IMR-90 (cell line): ENCODE data around the gene TRAT1. TPM values are rescaled to one million over a fixed set of nuclear protein-coding genes. Genes with fewer than 3 reads are reported as not detected.

Source experiments
- ATAC-seq: fragments of 200-7000 bp; cut with Tn5 transposase; 2 replicates; pipeline ENCODE4 v1.9.1; 2020; ENCODE audit warnings: low read depth, mild to moderate bottlenecking, moderate library complexity
- BruUV-seq: library from RNA; stranded (reverse); fragments of 400-500 nt; replicated peaks from 2 replicates; lab custom pipeline; 2021; lab: Mats Ljungman, UMichigan
- CTCF ChIA-PET: fragments of 300-600 bp; formaldehyde crosslinking; extraction: SDS; loops from one replicate; lab custom pipeline; 2021; ENCODE audit warnings: antibody characterized with exemption; lab: Yijun Ruan, JAX
- POLR2A ChIA-PET: fragments of 300-600 bp; sonication (Branson Sonifier 250); formaldehyde crosslinking; loops from one replicate; lab custom pipeline; 2022; ENCODE audit warnings: antibody characterized with exemption; ENCODE audit not compliant: unreplicated experiment; lab: Charles Lee
- DNase-seq: peaks from one replicate; pipeline ENCODE4 v3.0.0; 2013
- H2AFZ ChIP-seq: replicated peaks from 2 replicates; pipeline ENCODE3; 2013; ENCODE audit warnings: low read length, mild to moderate bottlenecking; ENCODE audit not compliant: poor library complexity
- H2AK5ac ChIP-seq: 2 replicates; pipeline ENCODE4 v1.6.1; 2013; ENCODE audit warnings: low read depth, low read length, inconsistent platforms
- H2AK9ac ChIP-seq: replicated peaks from 2 replicates; pipeline ENCODE3; 2013; ENCODE audit warnings: mild to moderate bottlenecking, low read depth, low read length, moderate library complexity; ENCODE audit not compliant: poor library complexity
- H2BK120ac ChIP-seq: 2 replicates; pipeline ENCODE4 v1.6.1; 2013; ENCODE audit warnings: low read depth, low read length, inconsistent platforms
- H2BK15ac ChIP-seq: 3 replicates; pipeline ENCODE4 v1.6.1; 2013; ENCODE audit warnings: low read depth, low read length, inconsistent platforms
- H2BK20ac ChIP-seq: 2 replicates; pipeline ENCODE4 v1.6.1; 2013; ENCODE audit warnings: low read depth, mild to moderate bottlenecking, inconsistent platforms, low read length, moderate library complexity
- H2BK5ac ChIP-seq: 2 replicates; pipeline ENCODE4 v1.6.1; 2013; ENCODE audit warnings: mild to moderate bottlenecking, low read depth, low read length, inconsistent platforms; ENCODE audit not compliant: poor library complexity, severe bottlenecking
- H3K14ac ChIP-seq: replicated peaks from 2 replicates; pipeline ENCODE4 v1.6.1; 2013; ENCODE audit warnings: low read depth, low read length, inconsistent platforms
- H3K18ac ChIP-seq: 2 replicates; pipeline ENCODE4 v1.6.1; 2013; ENCODE audit warnings: low read depth, low read length, control low read depth
- H3K23ac ChIP-seq: 2 replicates; pipeline ENCODE4 v1.6.1; 2013; ENCODE audit warnings: low read depth, low read length, inconsistent platforms
- H3K27ac ChIP-seq: 2 replicates; pipeline ENCODE4 v1.5.1; 2013; ENCODE audit warnings: mild to moderate bottlenecking, control low read depth, low read length; ENCODE audit not compliant: insufficient read depth
- H3K27me3 ChIP-seq: 2 replicates; pipeline ENCODE4 v1.6.1; 2013; ENCODE audit warnings: low read length; ENCODE audit not compliant: control insufficient read depth, insufficient read depth
- H3K36me3 ChIP-seq: 2 replicates; pipeline ENCODE4 v1.6.1; 2013; ENCODE audit warnings: low read length, mixed read lengths; ENCODE audit not compliant: control insufficient read depth, insufficient read depth
- H3K4ac ChIP-seq: 2 replicates; pipeline ENCODE4 v1.6.1; 2013; ENCODE audit warnings: low read depth, low read length, inconsistent platforms
- H3K4me1 ChIP-seq: 2 replicates; pipeline ENCODE4 v1.6.1; 2013; ENCODE audit warnings: low read length, mixed read lengths; ENCODE audit not compliant: control insufficient read depth, insufficient read depth
- H3K4me2 ChIP-seq: 2 replicates; pipeline ENCODE4 v1.6.1; 2013; ENCODE audit warnings: low read depth, mild to moderate bottlenecking, control low read depth, low read length, moderate library complexity
- H3K4me3 ChIP-seq: 2 replicates; pipeline ENCODE4 v1.5.1; 2013; ENCODE audit warnings: low read depth, mild to moderate bottlenecking, control low read depth, low read length, moderate library complexity; ENCODE audit not compliant: insufficient read depth
- H3K56ac ChIP-seq: 2 replicates; pipeline ENCODE4 v1.6.1; 2013; ENCODE audit warnings: low read length, inconsistent platforms; ENCODE audit not compliant: insufficient read depth; ENCODE audit errors: extremely low read depth
- H3K79me1 ChIP-seq, 2 experiments: 2 replicates each; pipeline ENCODE4 v1.6.1; 2013; ENCODE audit warnings: low read length in 2 of 2, inconsistent platforms in 1 of 2, low read depth in 1 of 2
- H3K9ac ChIP-seq: 2 replicates; pipeline ENCODE4 v1.6.1; 2013; ENCODE audit warnings: low read depth, low read length, control low read depth
- H3K9me1 ChIP-seq: 2 replicates; pipeline ENCODE4 v1.6.1; 2013; ENCODE audit warnings: low read length, inconsistent platforms; ENCODE audit not compliant: insufficient read depth
- H3K9me3 ChIP-seq: 2 replicates; pipeline ENCODE4 v1.6.1; 2013; ENCODE audit warnings: low read length; ENCODE audit not compliant: control insufficient read depth, insufficient read depth
- H4K20me1 ChIP-seq: 2 replicates; pipeline ENCODE4 v1.6.1; 2013; ENCODE audit warnings: low read length, inconsistent platforms; ENCODE audit not compliant: insufficient read depth
- H4K5ac ChIP-seq: 2 replicates; pipeline ENCODE4 v1.6.1; 2013; ENCODE audit warnings: mild to moderate bottlenecking, low read depth, low read length, control low read depth
- H4K8ac ChIP-seq, 2 experiments: 2 replicates each; pipeline ENCODE4 v1.6.1; 2013; ENCODE audit warnings: low read depth in 2 of 2, low read length in 2 of 2, control low read depth in 1 of 2, inconsistent platforms in 1 of 2
- H4K91ac ChIP-seq: 2 replicates; pipeline ENCODE4 v1.6.1; 2013; ENCODE audit warnings: low read depth, low read length, inconsistent platforms; ENCODE audit not compliant: insufficient read depth
- BHLHE40 ChIP-seq: fragments of 150-350 bp; IDR thresholded peaks from 2 replicates; pipeline ENCODE4 v1.6.1; 2016; ENCODE audit warnings: mild to moderate bottlenecking, low read depth, low read length
- CEBPB ChIP-seq: IDR thresholded peaks from 2 replicates; pipeline ENCODE4 v1.6.1; 2012; ENCODE audit warnings: low read depth, low read length, improper control_type of control experiment
- CHD1 ChIP-seq: IDR thresholded peaks from 2 replicates; pipeline ENCODE4 v1.6.1; 2012; ENCODE audit warnings: low read depth, low read length, improper control_type of control experiment
- CTCF ChIP-seq: conservative IDR thresholded peaks from 2 replicates; pipeline ENCODE4 v1.5.1; 2012; ENCODE audit warnings: mild to moderate bottlenecking, low read depth, low read length, improper control_type of control experiment
- ELK1 ChIP-seq: fragments of 150-350 bp; IDR thresholded peaks from 2 replicates; pipeline ENCODE4 v1.6.1; 2016; ENCODE audit warnings: low read depth, mild to moderate bottlenecking, low read length, moderate library complexity, borderline replicate concordance
- FOS ChIP-seq: fragments of 150-350 bp; IDR thresholded peaks from 2 replicates; pipeline ENCODE4 v1.6.1; 2016; ENCODE audit warnings: low read depth, low read length
- MAFK ChIP-seq: IDR thresholded peaks from 2 replicates; pipeline ENCODE4 v1.6.1; 2012; ENCODE audit warnings: low read depth, low read length, improper control_type of control experiment
- MAZ ChIP-seq: IDR thresholded peaks from 2 replicates; pipeline ENCODE4 v1.6.1; 2012; ENCODE audit warnings: low read depth, mild to moderate bottlenecking, low read length, improper control_type of control experiment, moderate library complexity, borderline replicate concordance
- MXI1 ChIP-seq: IDR thresholded peaks from 2 replicates; pipeline ENCODE4 v1.6.1; 2012; ENCODE audit warnings: low read depth, mild to moderate bottlenecking, low read length, moderate library complexity, borderline replicate concordance
- NFE2L2 ChIP-seq: fragments of 150-350 bp; IDR thresholded peaks from 2 replicates; pipeline ENCODE4 v1.6.1; 2016; ENCODE audit warnings: low read depth, mild to moderate bottlenecking, low read length
- POLR2A ChIP-seq: IDR thresholded peaks from 2 replicates; pipeline ENCODE4 v1.6.1; 2012; ENCODE audit warnings: mild to moderate bottlenecking, low read depth, low read length
- RAD21 ChIP-seq: IDR thresholded peaks from 2 replicates; pipeline ENCODE4 v1.6.1; 2012; ENCODE audit warnings: low read length, improper control_type of control experiment
- RCOR1 ChIP-seq: IDR thresholded peaks from 2 replicates; pipeline ENCODE4 v1.6.1; 2012; ENCODE audit warnings: mild to moderate bottlenecking, low read length, improper control_type of control experiment; ENCODE audit not compliant: insufficient replicate concordance
- RFX5 ChIP-seq: IDR thresholded peaks from 2 replicates; pipeline ENCODE4 v1.8.0; 2012; ENCODE audit warnings: low read depth, mild to moderate bottlenecking, low read length, moderate library complexity
- SMC3 ChIP-seq: fragments of 150-350 bp; IDR thresholded peaks from 2 replicates; pipeline ENCODE4 v1.6.1; 2016; ENCODE audit warnings: low read depth, mild to moderate bottlenecking, antibody characterized with exemption, low read length, moderate library complexity
- USF2 ChIP-seq: fragments of 150-350 bp; IDR thresholded peaks from 2 replicates; pipeline ENCODE4 v1.6.1; 2017; ENCODE audit warnings: mild to moderate bottlenecking, antibody characterized with exemption, low read length, low read depth
- WGBS, 2 experiments: methylation state at CpG; one replicate each; pipeline versions ENCODE4 v1.1.5 to v1.1.7; 2013; ENCODE audit warnings: missing lambda C conversion rate in 2 of 2; ENCODE audit not compliant: insufficient read length in 1 of 2; ENCODE audit errors: extremely low coverage in 2 of 2; 5-methylcytosine and 5-hydroxymethylcytosine counted together
- dilution Hi-C: fragments of 300-500 bp; cut with HindIII; formaldehyde crosslinking; loops from one replicate; pipeline ENCODE4 v1.14.3; 2018; ENCODE audit warnings: low sequenced_read_pairs; ENCODE audit not compliant: unreplicated experiment
- in situ Hi-C: fragments of 300-500 bp; cut with MboI; formaldehyde crosslinking; loops from 3 replicates; pipeline ENCODE4 v1.14.3; 2019; ENCODE audit warnings: low sequenced_read_pairs, inconsistent platforms, mixed read lengths
- intact Hi-C: fragments of 100-400 bp; cut with micrococcal nuclease; formaldehyde crosslinking; loops from 2 replicates; pipeline ENCODE4 v1.10.0; 2022
- polyA plus RNA-seq, 3 experiments: library from polyadenylated mRNA; depleted of rRNA; stranded (reverse); fragments of >200 nt; gene quantifications; 2 replicates each; pipeline ENCODE4 v1.2.3, GENCODE V29; 2012; ENCODE audit warnings: low replicate concordance in 1 of 3
- total RNA-seq: library from RNA; depleted of rRNA; stranded (reverse); fragments of >200 nt; gene quantifications from 2 replicates; pipeline ENCODE4 v1.2.3, GENCODE V29; 2012

Gene TRAT1
- total and polyA plus RNA-seq, 2 of the 4 experiments (the other 2 are of a cell fraction): not detected

- POLR2A ChIA-PET: no interaction called here
- H2AK9ac ChIP-seq: no peak overlapping the region
- WGBS, 2 experiments: no CpG with 5 or more reads among the region's 4 CpGs
- no peak overlapping the region for H3K4ac ChIP-seq
- H3K18ac ChIP-seq: no peak overlapping the region
- H3K4me1 ChIP-seq: no peaks in the 10 kb centered on the region
- H3K9ac ChIP-seq: no peak overlapping the region
- no peak overlapping the region for H4K5ac ChIP-seq
- no peaks in the 10 kb centered on the region for H3K9me1 ChIP-seq
- H3K23ac ChIP-seq: no peak overlapping the region
- H3K9me3 ChIP-seq: no peaks in the 10 kb centered on the region
- CTCF ChIA-PET: no interaction called here
- dilution Hi-C loops (no loop called here), in situ Hi-C loops (loop anchor here (25.0 kb wide), 1 partner anchor 107 kb away; no protein-coding TSS in a partner anchor), intact Hi-C loops (no loop called here)
- DNase-seq: no peak
- H3K14ac ChIP-seq: no peak overlapping the region
- no peaks in the 10 kb centered on the region for H4K20me1 ChIP-seq
- H3K4me3 ChIP-seq: no peak overlapping the region
- no peak overlapping the region for H2BK5ac ChIP-seq
- H3K79me1 ChIP-seq: no peaks in the 10 kb centered on the region
- H4K8ac ChIP-seq: no peak overlapping the region
- no peak overlapping the region for H4K91ac ChIP-seq
- H2BK20ac ChIP-seq: no peak overlapping the region
- no peaks in the 10 kb centered on the region for H3K27me3 ChIP-seq
- no peak overlapping the region for H2BK15ac ChIP-seq
- H3K4me2 ChIP-seq: no peak overlapping the region
- no peak overlapping the region for H3K56ac ChIP-seq
- H2AFZ ChIP-seq: no peak overlapping the region
- no TSS peak for BruUV-seq
- H3K27ac ChIP-seq: no peak overlapping the region
- no peak overlapping the region for H2BK120ac ChIP-seq
- no peaks in the 10 kb centered on the region for H3K36me3 ChIP-seq
- ATAC-seq: no peak
- no peak overlapping the region for H2AK5ac ChIP-seq
- no peak for TF ChIP-seq ELK1
- TF ChIP-seq POLR2A: no peak
- TF ChIP-seq CTCF: no peak
- TF ChIP-seq MAFK: no peak
- no peak for TF ChIP-seq BHLHE40
- no peak for TF ChIP-seq CEBPB
- no peak for TF ChIP-seq CHD1
- TF ChIP-seq RFX5: no peak
- TF ChIP-seq FOS: no peak
- no peak for TF ChIP-seq MAZ
- no peak for TF ChIP-seq MXI1
- no peak for TF ChIP-seq NFE2L2
- TF ChIP-seq USF2: no peak
- TF ChIP-seq SMC3: no peak
- no peak for TF ChIP-seq RCOR1
- TF ChIP-seq RAD21: no peak
Observed at GRCh38 chr3:108780235-108780634, 42.4 kb upstream of the TRAT1 start.
